HEK293T (cell line): ENCODE measurements around the gene ICAM1.

Experiments
- BHLHE40 ChIP-seq: fragments of 450-650 bp; IDR thresholded peaks from 2 replicates; pipeline ENCODE4 v1.6.1; 2016; ENCODE audit warnings: mild to moderate bottlenecking, moderate library complexity, borderline replicate concordance
- ELF4 ChIP-seq: fragments of 450-650 bp; IDR thresholded peaks from 2 replicates; pipeline ENCODE4 v1.6.1; 2017; ENCODE audit warnings: antibody characterized with exemption
- FOXK2 ChIP-seq: fragments of 450-650 bp; IDR thresholded peaks from 2 replicates; pipeline ENCODE4 v1.6.1; 2016; ENCODE audit warnings: mild to moderate bottlenecking
- HDGF ChIP-seq: fragments of 450-650 bp; IDR thresholded peaks from 2 replicates; pipeline ENCODE4 v1.6.1; 2017; ENCODE audit warnings: antibody characterized with exemption, borderline replicate concordance
- PKNOX1 ChIP-seq: fragments of 450-650 bp; IDR thresholded peaks from 2 replicates; pipeline ENCODE4 v1.6.1; 2016
- SUZ12 ChIP-seq: fragments of 450-650 bp; IDR thresholded peaks from 2 replicates; pipeline ENCODE4 v1.6.1; 2016; ENCODE audit warnings: mild to moderate bottlenecking
- TARDBP ChIP-seq: fragments of 450-650 bp; IDR thresholded peaks from 2 replicates; pipeline ENCODE4 v1.6.1; 2016
- ZNF384 ChIP-seq: fragments of 450-650 bp; IDR thresholded peaks from 2 replicates; pipeline ENCODE4 v1.6.1; 2016

- no peak for TF ChIP-seq ELF4
- TF ChIP-seq TARDBP = no peak
- TF ChIP-seq HDGF = no peak
- no peak for TF ChIP-seq SUZ12
- TF ChIP-seq PKNOX1 = no peak
- TF ChIP-seq ZNF384 = no peak
- TF ChIP-seq FOXK2 = no peak
- no peak for TF ChIP-seq BHLHE40
Observed at GRCh38 chr19:10226021-10226375, 44.9 kb upstream of the ICAM1 start.
